Breast epithelium (tissue), 4 donors: ENCODE measurements around the gene GON7. TPM values are rescaled to one million over a fixed set of nuclear protein-coding genes. Genes with fewer than 3 reads are reported as not detected.
"Not testable (repeated sequence)": the region's sequence is repeated elsewhere in the genome, so short reads cannot be mapped to it uniquely, and the experiment has no call there.

ENCODE experiments used
- DNase-seq, 2 donors: peaks; one replicate each; pipeline ENCODE4 v3.0.0-alpha.2; 2019; ENCODE audit warnings: low spot score in 2 of 2
- H3K27ac ChIP-seq, 2 donors: fragments of 200-600 bp; sonication (generic) in 1 of 2; one replicate each; pipeline ENCODE4 v1.5.1; 2016 to 2019; ENCODE audit warnings: mild to moderate bottlenecking in 1 of 2
- H3K27me3 ChIP-seq, 2 donors: fragments of 200-600 bp; sonication (generic) in 1 of 2; one replicate each; pipeline versions ENCODE4 v1.5.1 to v1.6.0; 2017 to 2019; ENCODE audit warnings: control low read depth in 1 of 2, mild to moderate bottlenecking in 1 of 2
- H3K36me3 ChIP-seq: fragments of 200-600 bp; one replicate; pipeline ENCODE4 v1.5.1; 2019
- H3K4me1 ChIP-seq, 2 donors: fragments of 200-600 bp; sonication (generic); one replicate each; pipeline ENCODE4 v1.5.1; 2016 to 2019; ENCODE audit warnings: control low read depth in 1 of 2
- H3K4me3 ChIP-seq, 3 donors: fragments of 200-600 bp; sonication (generic); 1 replicate in 2 of 3; 2 replicates in 1 of 3; pipeline ENCODE4 v1.5.1; 2016 to 2019; ENCODE audit warnings: mild to moderate bottlenecking in 3 of 3, moderate library complexity in 2 of 3
- H3K9me3 ChIP-seq, 2 donors: fragments of 200-600 bp; sonication (generic) in 1 of 2; one replicate each; pipeline ENCODE4 v1.5.1; 2016 to 2019; ENCODE audit warnings: control low read depth in 1 of 2
- CTCF ChIP-seq, 3 donors: fragments of 450-650 bp; IDR thresholded peaks; one replicate each; pipeline ENCODE4 v1.5.1; 2016 to 2017; ENCODE audit warnings: antibody characterized with exemption in 3 of 3, mild to moderate bottlenecking in 3 of 3, moderate library complexity in 3 of 3
- POLR2A ChIP-seq: fragments of 450-650 bp; IDR thresholded peaks from one replicate; pipeline ENCODE4 v1.6.1; 2016; ENCODE audit warnings: antibody characterized with exemption, mild to moderate bottlenecking, moderate library complexity
- POLR2AphosphoS5 ChIP-seq, 3 donors: sonication (generic); formaldehyde crosslinking; IDR thresholded peaks; one replicate each; pipeline ENCODE4 v1.6.1; 2017; ENCODE audit warnings: antibody characterized with exemption in 3 of 3
- intact Hi-C: fragments of 100-400 bp; cut with DNase I; formaldehyde crosslinking; loops from one replicate; pipeline ENCODE4 v1.15.1; 2023; ENCODE audit warnings: low total_unique reads
- total RNA-seq, 3 donors: library from RNA; depleted of rRNA; stranded (reverse); fragments of >200 nt; gene quantifications; one replicate each; pipeline ENCODE4 v1.1.0, GENCODE V29; 2016

GON7 gene
- total RNA-seq, 3 donors from 2014 or later = 8.5 to 12.1 (median 11.1) TPM

GRCh38 chr14:93171376-93171775 is 35.5 kb downstream of the GON7 start:
- intact Hi-C loops = no loop called here
- no peaks in the 10 kb centered on the region for H3K4me1 ChIP-seq
- H3K27me3 ChIP-seq = no peaks in the 10 kb centered on the region
- no peak overlapping the region for H3K27ac ChIP-seq
- TF ChIP-seq CTCF (IDR thresholded peaks at IDR 0.05) (no peak), POLR2AphosphoS5 (IDR thresholded peaks at IDR 0.05) (no peak), POLR2A (no peak)
- H3K36me3 ChIP-seq = no peaks in the 10 kb centered on the region
- DNase-seq = no peak
- no peaks in the 10 kb centered on the region for H3K9me3 ChIP-seq
- no peak overlapping the region for H3K4me3 ChIP-seq

GRCh38 chr14:93170141-93170540 is 36.7 kb downstream of the GON7 start:
- H3K9me3 ChIP-seq, DNase-seq, H3K27ac ChIP-seq, H3K27me3 ChIP-seq, intact Hi-C loops, H3K4me3 ChIP-seq, H3K36me3 ChIP-seq, H3K4me1 ChIP-seq: not testable (repeated sequence)

GRCh38 chr14:93169619-93170018 is 37.2 kb downstream of the GON7 start:
- H3K27me3 ChIP-seq, intact Hi-C loops, DNase-seq: not testable (repeated sequence)

GRCh38 chr14:93168610-93169009 is 38.3 kb downstream of the GON7 start:
- H3K27me3 ChIP-seq, H3K4me1 ChIP-seq, H3K4me3 ChIP-seq, H3K9me3 ChIP-seq, H3K36me3 ChIP-seq, intact Hi-C loops, DNase-seq, H3K27ac ChIP-seq: not testable (repeated sequence)

More at GRCh38 chr14:93169619-93170018, 37.2 kb downstream of the GON7 start:
- not testable (repeated sequence) for H3K9me3 ChIP-seq, H3K36me3 ChIP-seq, H3K27ac ChIP-seq, H3K4me1 ChIP-seq, H3K4me3 ChIP-seq

GRCh38 chr14:93165271-93166265 is 41.3 kb downstream of the GON7 start:
- H3K4me3 ChIP-seq, H3K27me3 ChIP-seq, H3K4me1 ChIP-seq, H3K9me3 ChIP-seq, intact Hi-C loops, H3K36me3 ChIP-seq, DNase-seq, H3K27ac ChIP-seq: not testable (repeated sequence)

- no peaks in the 10 kb centered on the region for H3K36me3 ChIP-seq
- H3K4me1 ChIP-seq = no peaks in the 10 kb centered on the region
- intact Hi-C loops = no loop called here
- H3K4me3 ChIP-seq = no peak overlapping the region
- no peaks in the 10 kb centered on the region for H3K9me3 ChIP-seq
- no peak overlapping the region for H3K27ac ChIP-seq
- no peaks in the 10 kb centered on the region for H3K27me3 ChIP-seq
- no peak for TF ChIP-seq POLR2A
- no peak for DNase-seq
Measured at GRCh38 chr14:93163564-93163963, 43.3 kb downstream of the GON7 start.

GRCh38 chr14:93161411-93161940 is 45.4 kb downstream of the GON7 start:
- no peaks in the 10 kb centered on the region for H3K4me1 ChIP-seq
- no peak overlapping the region for H3K4me3 ChIP-seq
- H3K27ac ChIP-seq = no peak overlapping the region
- H3K9me3 ChIP-seq = no peaks in the 10 kb centered on the region
- DNase-seq = no peak
- no peaks in the 10 kb centered on the region for H3K36me3 ChIP-seq
- intact Hi-C loops = no loop called here
- TF ChIP-seq POLR2A (no peak), CTCF (IDR thresholded peaks at IDR 0.05) (no peak), POLR2AphosphoS5 (IDR thresholded peaks at IDR 0.05) (no peak)
- no peaks in the 10 kb centered on the region for H3K27me3 ChIP-seq
